GM21529 (cell line): ENCODE measurements around the gene PCED1B.
"Not testable (repeated sequence)": the region's sequence is repeated elsewhere in the genome, so short reads cannot be mapped to it uniquely, and the experiment has no call there.

Experiments used
- ATAC-seq: cut with Tn5 transposase; IDR thresholded peaks from one replicate; pipeline ENCODE4 v1.9.1; 2021; ENCODE audit not compliant: unreplicated experiment

The PCED1B gene

DNA sequence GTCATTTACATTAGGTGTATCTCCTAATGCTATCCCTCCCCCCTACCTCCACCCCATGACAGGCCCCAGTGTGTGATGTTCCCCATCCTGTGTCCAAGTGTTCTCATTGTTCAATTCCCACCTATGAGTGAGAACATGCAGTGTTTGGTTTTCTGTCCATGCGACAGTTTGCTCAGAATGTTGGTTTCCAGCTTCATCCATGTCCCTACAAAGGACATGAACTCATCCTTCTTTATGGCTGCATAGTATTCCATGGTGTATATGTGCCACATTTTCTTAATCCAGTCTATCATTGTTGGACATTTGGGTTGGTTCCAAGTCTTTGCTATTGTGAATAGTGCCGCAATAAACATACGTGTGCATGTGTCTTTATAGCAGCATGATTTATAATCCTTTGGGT lies 37.9 kb downstream of the PCED1B start:
- ATAC-seq, result not testable (repeated sequence)

DNA sequence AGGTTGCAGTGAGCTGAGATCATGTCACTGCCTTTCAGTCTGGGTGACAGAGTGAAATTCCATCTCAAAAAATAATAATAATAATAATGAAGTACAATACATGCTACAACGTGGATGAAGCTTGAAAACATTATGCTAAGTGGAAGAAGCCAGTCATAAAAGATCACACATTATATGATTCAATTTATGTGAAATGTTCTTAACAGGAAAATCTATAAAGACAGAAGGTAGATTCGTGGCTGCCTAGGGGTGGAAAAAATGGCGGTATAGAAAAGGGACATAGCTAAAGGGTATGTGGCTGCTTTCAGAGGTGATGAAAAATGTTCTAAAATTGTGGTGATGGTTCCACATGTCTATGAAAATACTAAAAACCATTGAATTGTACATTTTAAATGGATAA lies 41.3 kb downstream of the PCED1B start:
- ATAC-seq, result no peak

DNA sequence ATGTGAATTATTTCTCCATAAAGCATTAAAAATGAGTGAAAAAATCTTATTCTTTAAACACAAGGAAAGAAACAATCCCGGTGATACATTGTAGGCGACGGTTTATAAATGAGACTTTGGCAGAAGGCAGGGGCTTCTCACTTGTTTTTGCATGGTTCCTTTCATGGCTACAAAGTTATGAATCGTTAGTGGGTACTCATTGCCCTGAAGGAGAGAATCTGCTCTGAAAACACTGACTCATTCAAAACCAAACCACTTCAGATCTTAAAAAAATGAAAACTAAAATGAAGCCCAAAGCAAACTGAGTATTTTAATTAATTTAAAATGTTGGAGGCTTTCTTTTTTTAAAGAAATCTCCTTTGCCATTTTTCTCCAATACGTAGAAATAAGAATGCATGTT lies 41.7 kb downstream of the PCED1B start:
- no peak for ATAC-seq

DNA sequence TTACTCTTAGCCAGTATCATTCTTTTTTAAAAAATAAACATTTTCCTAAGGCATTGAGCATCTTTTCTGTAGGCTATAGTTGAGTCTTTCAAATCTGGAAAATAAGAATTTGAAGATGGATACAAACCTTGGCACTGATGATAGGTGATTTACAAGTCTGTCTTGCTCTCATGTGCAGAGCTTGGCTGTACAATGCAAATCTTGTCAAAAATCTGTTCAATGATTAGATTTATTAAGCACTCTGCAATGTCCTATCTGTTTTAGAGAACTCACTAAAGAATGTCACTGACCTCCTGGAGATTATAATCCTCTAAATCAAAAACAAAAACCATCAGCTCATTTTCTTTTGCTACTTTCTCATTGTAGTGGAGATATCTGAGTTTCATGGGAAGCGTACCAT lies 43.2 kb downstream of the PCED1B start:
- ATAC-seq, result no peak

DNA sequence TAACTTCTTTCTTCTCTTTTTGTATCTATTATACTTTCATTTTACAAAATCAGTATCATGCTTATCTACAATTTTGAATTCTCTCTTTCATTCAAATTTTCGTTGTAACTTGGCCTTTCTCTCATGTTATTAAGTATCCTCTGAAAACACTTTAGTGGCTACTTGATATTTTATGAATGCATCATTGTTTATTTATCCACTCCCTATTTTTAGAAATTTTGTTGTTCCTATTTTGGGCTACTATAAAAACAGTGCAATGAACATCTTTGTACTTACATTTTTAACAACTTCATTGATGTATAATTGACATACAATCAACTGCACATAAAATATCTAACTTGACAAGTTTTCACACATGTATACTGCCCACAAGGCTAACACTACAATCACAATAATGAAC lies 44.3 kb downstream of the PCED1B start:
- ATAC-seq, result no peak

DNA sequence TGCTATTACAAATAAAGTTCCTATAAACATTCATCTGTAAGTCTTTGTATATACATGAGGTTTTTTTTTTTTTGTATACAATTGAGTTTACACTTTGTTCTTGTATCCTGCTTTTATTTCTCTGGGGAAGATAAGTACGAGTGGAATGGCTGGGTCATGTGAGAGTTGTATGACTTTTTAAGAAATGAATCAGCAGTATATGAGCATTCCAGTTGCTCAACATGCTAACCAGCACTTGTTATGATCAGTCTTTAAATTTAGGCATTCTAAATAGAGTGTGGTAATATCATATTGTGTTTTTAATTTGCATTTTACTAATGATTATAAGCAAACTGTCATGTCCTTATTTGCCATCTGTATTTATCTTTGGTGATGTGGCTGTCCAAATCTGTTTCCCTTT lies 45.0 kb downstream of the PCED1B start:
- no peak for ATAC-seq

DNA sequence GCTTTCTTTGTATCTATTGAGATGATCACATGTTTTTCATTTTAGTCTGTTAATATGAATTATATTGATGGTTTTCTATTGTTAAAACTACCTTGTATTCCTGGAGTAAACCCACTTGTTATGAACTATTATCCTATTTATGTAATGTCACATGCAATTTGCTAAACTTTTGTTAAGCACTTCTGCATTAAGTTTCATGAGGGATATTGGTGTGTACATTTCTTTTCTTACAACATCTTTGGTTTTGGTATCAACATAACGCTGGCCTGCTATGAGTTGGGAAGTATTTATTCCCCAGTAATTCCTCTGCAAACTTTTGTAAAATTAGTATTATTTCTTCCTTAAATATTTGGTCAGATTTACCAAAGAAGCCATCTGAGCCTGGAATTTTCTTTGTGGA lies 46.8 kb downstream of the PCED1B start:
- ATAC-seq, result no peak

DNA sequence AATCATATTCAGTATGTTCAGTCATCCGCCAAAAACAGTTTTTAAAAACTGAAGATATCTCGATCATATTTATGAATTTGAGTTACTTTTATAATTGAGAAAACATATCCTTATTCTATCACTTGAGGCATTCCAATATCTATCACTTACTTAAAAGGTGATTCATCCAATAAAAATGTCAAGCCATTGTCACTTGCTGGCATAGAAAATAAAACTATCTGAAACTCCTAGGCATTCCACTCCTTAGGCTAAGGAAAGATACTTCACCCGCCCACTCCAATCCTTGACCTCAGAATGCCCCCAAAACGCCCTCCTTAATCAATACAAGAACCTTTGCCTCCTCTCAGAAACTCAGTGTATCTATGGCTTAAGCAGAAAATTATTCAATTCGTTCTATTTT lies 51.6 kb downstream of the PCED1B start:
- ATAC-seq, result no peak

DNA sequence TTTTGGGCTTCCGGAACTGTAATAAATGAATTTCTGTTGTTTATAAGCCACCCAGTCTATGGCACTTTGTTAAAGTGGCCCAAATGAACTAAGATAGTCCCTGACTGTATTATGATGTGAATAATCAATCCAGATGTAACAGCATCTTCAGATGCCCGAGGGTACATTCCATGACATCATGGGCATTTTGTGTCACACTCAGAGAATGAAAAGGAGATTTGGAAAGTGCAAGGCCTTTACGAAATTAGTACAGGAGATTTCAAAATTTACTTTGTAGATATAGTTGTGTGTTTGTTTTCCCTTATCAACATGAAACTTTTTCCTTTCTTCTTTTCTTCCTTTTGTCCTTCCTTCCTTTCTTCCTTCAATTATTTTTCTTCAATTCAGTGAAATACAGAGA lies 54.6 kb downstream of the PCED1B start:
- no peak for ATAC-seq

DNA sequence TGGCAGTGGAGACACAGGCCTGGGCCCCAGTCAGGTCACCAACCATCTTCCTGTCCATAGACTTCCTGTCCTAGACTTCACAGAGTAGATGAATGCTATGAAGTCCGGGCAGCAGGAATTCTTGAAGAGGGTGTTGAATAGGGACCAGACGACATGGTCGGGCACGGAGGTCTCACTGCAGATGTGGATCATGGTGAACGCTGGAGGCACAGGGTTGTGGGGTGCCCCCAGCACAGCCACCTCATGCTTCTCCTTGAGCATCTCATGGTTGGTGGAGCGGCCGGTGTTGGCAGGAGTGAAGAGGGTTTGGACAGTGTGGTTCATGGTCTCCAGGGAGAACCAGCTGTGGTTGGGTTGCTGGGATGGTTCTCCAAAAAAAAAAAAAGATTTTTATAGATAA lies 56.2 kb downstream of the PCED1B start:
- no peak for ATAC-seq

DNA sequence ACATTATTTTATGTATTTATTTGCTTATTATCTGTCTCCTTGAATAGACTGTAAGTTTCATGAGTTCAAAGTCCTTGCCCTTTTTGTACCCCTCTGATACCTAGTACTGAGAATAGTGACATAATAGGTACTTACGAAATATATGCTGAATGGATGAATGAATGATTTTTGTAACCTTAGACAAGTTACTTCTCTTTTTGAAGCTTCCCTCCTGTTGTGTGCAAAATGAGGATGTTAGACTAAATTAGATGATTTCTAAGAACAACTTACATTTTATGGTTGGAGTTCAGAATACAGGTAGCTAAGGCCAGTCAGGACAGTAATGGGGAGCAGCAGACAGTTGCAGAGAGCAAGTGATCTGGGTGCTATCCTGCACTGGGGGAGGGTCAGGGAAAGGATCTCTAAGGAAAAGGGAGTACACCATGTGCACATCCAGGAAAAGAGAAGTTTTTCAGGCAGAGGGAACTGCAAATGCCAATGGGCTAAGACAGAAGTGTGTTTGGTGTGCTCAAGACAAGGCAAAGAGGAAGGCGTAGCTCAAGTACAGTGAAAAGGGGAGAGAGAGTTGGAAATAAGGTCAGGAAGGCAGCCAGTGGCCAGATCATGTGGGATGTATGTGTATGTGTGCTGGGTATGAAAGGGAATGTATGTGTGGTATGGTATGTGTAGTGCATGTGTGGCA lies 59.7 kb downstream of the PCED1B start:
- no peak for ATAC-seq

DNA sequence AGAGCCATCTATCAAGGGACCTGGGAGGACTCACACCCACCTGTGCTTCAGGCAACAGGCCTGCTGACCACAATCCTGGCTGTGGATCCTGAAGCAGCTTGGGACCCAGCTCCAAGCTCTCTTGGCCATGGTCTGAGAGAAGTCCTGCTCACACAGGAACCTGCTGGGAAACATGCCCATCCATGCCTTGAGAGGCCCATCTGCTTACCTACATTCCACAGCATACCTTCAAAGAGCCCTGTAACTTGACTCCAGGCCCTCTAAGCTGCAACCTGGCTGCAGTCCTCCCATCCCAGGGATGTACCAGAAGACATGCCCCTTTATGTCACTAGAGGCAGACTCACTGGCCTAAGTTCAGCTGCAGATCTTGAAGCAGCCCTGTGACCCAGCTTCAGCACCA lies 62.0 kb downstream of the PCED1B start:
- no peak for ATAC-seq

DNA sequence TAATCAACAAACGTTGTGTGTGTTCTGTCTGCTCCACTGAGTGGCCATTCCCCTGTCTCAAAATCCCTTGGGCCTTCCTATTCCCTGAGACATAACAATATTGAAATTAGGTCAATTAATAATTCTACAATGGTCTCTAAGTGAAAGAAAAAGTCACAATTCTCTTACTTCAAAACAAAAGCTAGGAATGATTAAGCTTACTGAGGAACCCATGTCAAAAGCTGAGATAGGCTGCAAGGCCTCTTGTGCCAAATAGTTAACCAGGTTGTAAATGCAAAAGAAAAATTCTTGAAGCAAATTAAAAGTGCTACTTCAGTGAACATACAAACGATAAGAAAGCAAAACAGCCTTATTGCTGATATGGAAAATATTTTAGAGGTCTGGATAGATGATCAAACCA lies 65.3 kb downstream of the PCED1B start:
- no peak for ATAC-seq

DNA sequence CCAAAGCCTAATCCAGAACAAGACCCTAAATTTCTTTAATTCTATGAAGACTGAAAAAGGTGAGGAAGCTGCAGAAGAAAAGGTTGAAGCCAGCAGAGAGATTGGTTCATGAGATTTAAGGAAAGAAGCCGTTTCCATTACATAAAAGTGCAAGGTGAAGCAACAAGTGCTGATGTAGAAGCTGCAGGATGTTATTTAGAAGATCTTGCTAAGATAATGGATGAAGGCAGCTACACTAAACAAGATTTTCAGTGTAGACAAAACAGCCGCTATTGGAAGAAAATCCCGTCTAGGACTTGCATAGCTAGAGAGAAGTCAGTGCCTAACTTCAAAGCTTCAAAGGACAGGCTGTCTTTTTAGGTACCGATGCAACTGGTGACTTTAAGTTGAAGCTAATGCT lies 65.8 kb downstream of the PCED1B start:
- ATAC-seq, result no peak

DNA sequence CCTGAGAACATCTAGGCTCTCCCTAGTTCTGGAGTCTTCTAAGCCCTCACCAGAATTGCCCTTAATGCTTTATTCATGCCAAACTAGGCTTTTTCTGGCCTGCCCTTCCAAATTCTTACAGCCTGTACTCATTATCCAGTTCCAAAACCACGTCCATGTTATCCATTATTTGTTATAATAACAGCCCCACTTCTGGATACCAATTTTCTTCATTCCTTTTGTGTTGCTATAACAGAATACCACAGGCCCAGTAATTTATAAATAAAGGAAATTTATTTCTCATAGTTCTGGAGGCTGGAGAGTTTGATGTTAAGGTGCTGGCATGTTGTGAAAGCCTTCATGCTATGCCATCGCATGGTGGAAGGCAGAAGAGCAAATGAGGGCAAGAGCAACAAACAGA lies 68.3 kb downstream of the PCED1B start:
- ATAC-seq, result no peak

DNA sequence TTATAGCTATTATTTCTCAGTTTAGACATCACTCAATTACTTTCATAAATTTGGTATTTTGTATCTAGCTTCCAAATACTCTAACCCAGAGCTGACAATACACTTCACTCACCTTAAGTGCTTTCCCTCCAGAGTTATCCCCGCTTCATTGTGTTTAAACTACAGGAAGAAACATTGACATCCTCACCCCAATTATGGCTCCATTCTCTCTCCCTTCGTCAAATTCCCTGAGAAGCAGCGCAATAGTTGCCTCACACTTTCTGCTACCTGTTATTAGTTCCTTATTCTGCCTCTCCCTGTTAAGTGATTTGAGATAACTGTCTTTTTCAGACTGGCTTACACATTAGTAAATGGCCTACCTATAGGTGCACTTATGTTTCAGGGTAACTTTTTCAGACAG lies 69.7 kb downstream of the PCED1B start:
- ATAC-seq, result no peak

DNA sequence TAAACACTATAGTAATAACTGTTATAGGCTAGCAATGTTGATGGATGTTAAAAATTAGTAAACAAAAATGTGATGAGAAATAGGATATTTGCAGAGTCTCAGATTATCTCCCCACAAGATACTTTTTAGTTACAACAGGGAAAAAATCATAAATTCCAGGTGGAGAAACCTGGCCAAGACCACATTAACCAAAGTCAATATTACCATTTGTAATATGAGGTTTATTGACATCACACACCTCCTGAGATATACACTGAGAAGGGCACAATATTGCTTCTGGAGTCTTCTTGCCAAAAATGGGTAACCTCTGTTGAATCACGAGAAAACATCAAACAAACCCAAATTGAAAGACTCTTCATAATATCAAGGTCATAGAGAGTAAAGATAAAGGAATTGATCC lies 72.7 kb downstream of the PCED1B start:
- ATAC-seq, result no peak

DNA sequence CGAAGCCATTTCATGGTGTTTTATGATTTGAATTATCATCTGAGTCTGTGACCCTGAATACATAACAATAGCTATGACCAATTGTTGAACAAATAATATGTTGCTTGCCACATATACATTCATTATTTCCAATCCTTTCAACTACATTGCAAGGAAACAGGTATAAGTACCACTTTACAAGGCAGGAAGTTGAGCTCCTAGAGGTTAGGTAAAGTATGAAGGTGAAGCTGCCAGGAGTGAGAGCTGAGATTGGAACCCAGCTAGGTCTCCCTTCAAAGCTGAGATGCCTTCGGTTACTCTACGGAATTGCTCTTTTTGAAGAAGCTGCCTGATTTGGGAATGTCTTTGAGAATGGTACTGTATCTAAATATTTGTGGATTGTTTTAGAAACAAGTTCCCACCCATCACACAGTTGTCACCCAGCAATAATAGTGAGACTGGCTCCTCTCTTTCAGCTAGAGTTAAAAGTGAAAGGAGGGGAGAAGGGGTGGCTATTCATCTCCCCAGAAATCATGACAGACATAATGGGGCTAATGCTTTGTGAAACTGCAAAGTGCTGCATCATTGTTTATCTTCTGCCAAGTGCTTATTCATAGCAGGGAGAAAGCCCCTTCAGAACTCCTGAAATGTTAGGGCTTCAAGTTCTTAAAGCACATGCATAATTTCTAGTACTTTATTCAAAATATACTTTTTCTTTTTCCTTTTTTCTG lies 76.2 kb downstream of the PCED1B start:
- no peak for ATAC-seq

DNA sequence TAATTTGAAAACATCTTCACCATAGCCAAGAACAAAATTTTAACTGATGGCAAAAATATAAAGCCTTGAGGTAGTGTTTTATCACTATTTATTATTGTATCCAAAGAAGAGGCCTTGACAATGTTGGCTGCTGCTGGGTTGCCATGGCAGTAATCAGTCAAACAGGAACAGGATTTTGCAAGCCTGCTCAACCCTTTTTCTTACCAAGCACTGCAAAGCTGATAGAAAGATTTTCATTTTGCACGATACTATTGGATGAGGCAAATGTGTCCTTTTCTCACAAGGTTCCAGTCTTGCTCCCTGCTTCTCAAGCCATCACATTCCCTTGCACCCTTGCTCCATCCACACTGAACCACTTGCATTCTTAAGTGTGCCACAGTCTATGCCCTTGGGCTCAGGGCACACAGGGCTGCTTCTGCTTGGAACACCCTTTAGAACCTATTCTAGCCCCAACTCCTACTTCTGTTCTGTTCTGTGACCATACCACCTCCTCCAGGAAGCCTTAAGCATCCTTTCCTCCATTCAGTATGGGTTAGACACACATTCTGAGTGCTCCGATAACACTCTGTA lies 76.8 kb downstream of the PCED1B start:
- no peak for ATAC-seq

DNA sequence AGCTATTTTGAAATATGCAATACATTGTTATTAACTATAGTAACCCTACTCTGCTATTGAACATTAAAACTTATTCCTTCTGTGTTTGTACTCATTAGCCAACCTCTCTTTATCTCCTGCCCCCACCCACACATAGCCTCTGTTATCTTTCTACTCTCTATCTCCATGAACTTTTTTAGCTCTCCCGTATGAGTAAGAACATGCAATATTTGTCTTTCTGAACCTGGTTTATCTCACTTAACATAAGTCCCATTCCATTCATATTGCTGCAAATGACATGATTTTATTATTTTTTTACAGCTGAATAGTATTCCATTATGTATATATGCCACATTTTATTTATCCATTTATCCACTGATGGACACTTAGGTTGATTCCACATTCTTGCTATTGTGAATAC lies 79.4 kb downstream of the PCED1B start:
- no peak for ATAC-seq

DNA sequence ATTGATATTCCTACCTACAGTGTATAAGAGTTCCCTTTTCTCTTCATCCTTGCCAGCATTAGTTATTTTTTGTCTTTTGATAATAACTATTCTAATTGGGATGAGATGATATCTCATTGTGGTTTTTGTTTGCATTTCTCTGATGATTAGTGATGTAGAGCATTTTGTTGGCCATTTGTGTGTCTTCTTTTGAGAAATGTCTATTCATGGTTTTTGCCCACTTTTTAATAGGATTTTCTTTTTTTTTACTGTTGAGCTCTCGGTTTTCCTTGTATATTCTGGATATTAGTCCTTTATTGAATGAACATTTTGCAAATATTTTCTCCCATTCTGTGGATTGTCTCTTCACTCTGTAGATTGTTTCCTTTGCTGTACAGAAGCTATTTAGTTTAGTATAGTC lies 79.9 kb downstream of the PCED1B start:
- no peak for ATAC-seq

DNA sequence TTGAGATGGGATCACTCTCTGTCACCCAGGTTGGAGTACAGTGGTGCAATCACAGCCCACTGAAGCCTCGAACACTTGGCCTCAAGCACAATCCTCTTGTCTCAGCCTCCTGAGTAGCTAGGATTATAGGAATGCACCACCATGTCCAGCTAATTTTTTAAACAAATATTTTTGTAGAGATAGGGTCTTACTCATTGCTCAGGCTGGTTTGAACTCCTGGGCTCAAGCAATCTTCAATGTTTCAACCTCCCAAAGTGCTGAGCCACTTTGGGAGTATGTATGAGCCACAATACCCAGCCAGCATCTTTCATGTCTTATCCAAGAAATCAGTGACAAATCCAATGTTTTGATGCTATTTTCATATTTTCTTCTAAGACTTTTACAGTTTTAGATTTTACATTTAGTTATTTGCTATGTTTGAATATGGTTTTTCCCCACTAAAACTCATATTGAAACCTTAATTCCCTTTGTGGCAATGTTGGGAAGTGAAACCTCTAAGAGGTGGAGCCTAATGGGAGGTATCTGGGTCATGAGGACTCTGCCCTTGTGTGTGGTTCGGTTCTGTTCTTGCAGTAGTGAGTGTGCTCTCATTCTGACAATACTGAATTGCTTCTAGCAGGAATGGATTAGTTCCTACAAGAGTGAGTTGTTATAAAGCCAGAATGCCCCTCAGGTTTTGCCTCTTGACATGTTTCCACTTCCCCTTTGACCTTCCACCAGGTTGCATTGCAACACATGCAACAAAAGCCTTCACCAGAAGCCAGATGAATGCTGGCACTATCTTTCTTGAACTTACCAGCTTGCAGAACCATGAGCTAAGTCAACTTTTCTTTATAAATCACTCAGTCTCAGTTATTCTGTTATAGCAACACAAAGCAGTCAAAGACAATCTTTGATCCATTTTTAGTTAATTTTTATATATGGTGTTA lies 81.2 kb downstream of the PCED1B start:
- ATAC-seq, result no peak
